WTC11 (cell line): ENCODE data around the gene RSRC1.

Experiments
- RELA ChIP-seq: sonication (generic); formaldehyde crosslinking; IDR thresholded peaks from 2 replicates; pipeline ENCODE4 v1.8.1; 2022; ENCODE audit warnings: missing genetic modification reagents, mild to moderate bottlenecking, borderline replicate concordance
- SMAD3 ChIP-seq: sonication (generic); formaldehyde crosslinking; IDR thresholded peaks from 2 replicates; pipeline ENCODE4 v1.8.0; 2022; ENCODE audit warnings: missing genetic modification reagents, mild to moderate bottlenecking, borderline replicate concordance
- TCF7 ChIP-seq: sonication (generic); formaldehyde crosslinking; IDR thresholded peaks from 2 replicates; pipeline ENCODE4 v1.8.0; 2022; ENCODE audit warnings: mild to moderate bottlenecking, low read depth, missing genetic modification reagents, moderate library complexity
- TF ChIP-seq, protein P1 (sequence below): sonication (generic); formaldehyde crosslinking; IDR thresholded peaks from 2 replicates; pipeline ENCODE4 v1.8.1; 2022; ENCODE audit warnings: low read depth, missing genetic modification reagents, borderline replicate concordance
- TF ChIP-seq, protein P2 (sequence below): fragments of 250-450 bp; sonication (Bioruptor Pico); IDR thresholded peaks from 2 replicates; pipeline ENCODE4 v1.9.0; 2021; ENCODE audit warnings: moderate library complexity, mild to moderate bottlenecking, inconsistent platforms, borderline replicate concordance
- TF ChIP-seq, protein P3 (sequence below): fragments of 200-600 bp; IDR thresholded peaks from 2 replicates; pipeline ENCODE4 v1.8.0; 2022; ENCODE audit warnings: antibody characterized with exemption

DNA sequence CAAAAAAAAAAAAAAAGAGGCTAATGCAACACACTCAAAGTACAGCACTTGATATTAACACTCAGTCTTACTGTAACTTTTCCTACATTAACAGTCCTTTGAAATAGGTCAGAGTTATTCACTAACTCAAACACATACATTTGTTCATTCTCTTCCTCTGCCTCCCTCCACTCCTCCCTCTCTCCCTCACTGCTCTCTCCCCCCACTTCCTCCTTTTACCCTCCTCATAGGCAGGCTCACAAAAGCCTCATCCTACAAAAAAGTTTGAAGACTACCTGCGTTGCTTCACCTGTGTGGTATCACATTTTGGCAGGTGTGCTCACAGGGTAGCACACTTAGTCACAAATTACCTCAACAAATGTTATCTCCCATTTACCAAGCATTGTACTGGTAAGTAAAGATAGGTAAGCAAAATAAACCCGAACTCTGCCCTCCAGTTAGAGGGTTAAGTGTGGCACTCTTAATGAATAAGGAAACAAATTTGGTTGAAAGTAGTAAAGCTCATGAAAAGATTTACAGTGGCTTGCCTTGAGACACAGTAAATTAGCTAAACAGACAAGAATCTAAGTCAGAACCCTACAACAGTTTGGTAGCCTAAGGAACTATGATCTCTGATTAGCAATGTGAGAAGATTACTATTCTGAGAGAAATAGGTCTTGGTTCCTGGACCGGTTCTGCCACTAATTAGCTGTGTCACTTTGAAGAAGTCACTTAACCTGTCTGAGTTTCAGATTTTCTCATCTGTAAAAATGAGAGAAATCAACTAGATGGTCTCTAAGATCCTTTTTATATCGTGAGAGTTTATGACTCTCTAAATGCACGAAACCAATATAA, 310.1 kb downstream of the RSRC1 start:
- TF ChIP-seq, protein P1, sequence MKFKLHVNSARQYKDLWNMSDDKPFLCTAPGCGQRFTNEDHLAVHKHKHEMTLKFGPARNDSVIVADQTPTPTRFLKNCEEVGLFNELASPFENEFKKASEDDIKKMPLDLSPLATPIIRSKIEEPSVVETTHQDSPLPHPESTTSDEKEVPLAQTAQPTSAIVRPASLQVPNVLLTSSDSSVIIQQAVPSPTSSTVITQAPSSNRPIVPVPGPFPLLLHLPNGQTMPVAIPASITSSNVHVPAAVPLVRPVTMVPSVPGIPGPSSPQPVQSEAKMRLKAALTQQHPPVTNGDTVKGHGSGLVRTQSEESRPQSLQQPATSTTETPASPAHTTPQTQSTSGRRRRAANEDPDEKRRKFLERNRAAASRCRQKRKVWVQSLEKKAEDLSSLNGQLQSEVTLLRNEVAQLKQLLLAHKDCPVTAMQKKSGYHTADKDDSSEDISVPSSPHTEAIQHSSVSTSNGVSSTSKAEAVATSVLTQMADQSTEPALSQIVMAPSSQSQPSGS (CRISPR knock-in tag): no peak
- TF ChIP-seq TCF7 (CRISPR knock-in tag) (no peak), SMAD3 (CRISPR knock-in tag) (no peak), RELA (CRISPR knock-in tag) (no peak)
- TF ChIP-seq, protein P2, sequence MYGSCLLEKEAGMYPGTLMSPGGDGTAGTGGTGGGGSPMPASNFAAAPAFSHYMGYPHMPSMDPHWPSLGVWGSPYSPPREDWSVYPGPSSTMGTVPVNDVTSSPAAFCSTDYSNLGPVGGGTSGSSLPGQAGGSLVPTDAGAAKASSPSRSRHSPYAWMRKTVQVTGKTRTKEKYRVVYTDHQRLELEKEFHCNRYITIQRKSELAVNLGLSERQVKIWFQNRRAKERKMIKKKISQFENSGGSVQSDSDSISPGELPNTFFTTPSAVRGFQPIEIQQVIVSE (CRISPR knock-in tag): no peak
- TF ChIP-seq, protein P3, sequence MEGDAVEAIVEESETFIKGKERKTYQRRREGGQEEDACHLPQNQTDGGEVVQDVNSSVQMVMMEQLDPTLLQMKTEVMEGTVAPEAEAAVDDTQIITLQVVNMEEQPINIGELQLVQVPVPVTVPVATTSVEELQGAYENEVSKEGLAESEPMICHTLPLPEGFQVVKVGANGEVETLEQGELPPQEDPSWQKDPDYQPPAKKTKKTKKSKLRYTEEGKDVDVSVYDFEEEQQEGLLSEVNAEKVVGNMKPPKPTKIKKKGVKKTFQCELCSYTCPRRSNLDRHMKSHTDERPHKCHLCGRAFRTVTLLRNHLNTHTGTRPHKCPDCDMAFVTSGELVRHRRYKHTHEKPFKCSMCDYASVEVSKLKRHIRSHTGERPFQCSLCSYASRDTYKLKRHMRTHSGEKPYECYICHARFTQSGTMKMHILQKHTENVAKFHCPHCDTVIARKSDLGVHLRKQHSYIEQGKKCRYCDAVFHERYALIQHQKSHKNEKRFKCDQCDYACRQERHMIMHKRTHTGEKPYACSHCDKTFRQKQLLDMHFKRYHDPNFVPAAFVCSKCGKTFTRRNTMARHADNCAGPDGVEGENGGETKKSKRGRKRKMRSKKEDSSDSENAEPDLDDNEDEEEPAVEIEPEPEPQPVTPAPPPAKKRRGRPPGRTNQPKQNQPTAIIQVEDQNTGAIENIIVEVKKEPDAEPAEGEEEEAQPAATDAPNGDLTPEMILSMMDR: no peak
